HEK293 (cell line): ENCODE data around the gene ATP10A.

Experiments used
- CTCF ChIA-PET: fragments of 350-600 bp; formaldehyde crosslinking; extraction: SDS; loops from one replicate; lab custom pipeline; 2021; ENCODE audit warnings: antibody characterized with exemption; lab: Yijun Ruan, JAX
- POLR2A ChIA-PET: fragments of 300-600 bp; formaldehyde crosslinking; extraction: SDS; loops from one replicate; lab custom pipeline; 2020; ENCODE audit warnings: antibody characterized with exemption, inconsistent platforms; lab: Yijun Ruan, JAX
- H3K27ac ChIP-seq: fragments of 200-500 bp; sonication (Bioruptor generic); 2 replicates; pipeline ENCODE4 v1.5.1; 2014; ENCODE audit warnings: low read depth, low read length, control low read depth, inconsistent platforms; ENCODE audit errors: extremely low read depth
- H3K36me3 ChIP-seq, 2 experiments: fragments of 200-500 bp in 1 of 2; sonication (Bioruptor generic) in 1 of 2; 1 replicate in 1 of 2; 2 replicates in 1 of 2; pipeline ENCODE4 v1.5.1; 2014 to 2017; ENCODE audit warnings: inconsistent platforms in 2 of 2, low read length in 2 of 2; ENCODE audit not compliant: control insufficient read depth in 2 of 2, insufficient read depth in 1 of 2
- H3K4me1 ChIP-seq: fragments of 200-500 bp; sonication (Bioruptor generic); 2 replicates; pipeline ENCODE4 v1.5.1; 2014; ENCODE audit warnings: mild to moderate bottlenecking, low read length, inconsistent platforms; ENCODE audit not compliant: control insufficient read depth, insufficient read depth
- H3K4me3 ChIP-seq: 2 replicates; pipeline ENCODE4 v1.5.1; 2011; ENCODE audit warnings: low read depth, mild to moderate bottlenecking, control low read depth, low read length, moderate library complexity
- H3K9me3 ChIP-seq: fragments of 200-500 bp; sonication (Bioruptor generic); 2 replicates; pipeline ENCODE4 v1.5.1; 2014; ENCODE audit warnings: low read depth, low read length, inconsistent platforms; ENCODE audit not compliant: control insufficient read depth, insufficient read depth
- AEBP2 ChIP-seq: fragments of 450-650 bp; formaldehyde crosslinking; IDR thresholded peaks from 2 replicates; pipeline ENCODE4 v1.5.1; 2016; ENCODE audit warnings: missing biosample characterization, missing genetic modification characterization, borderline replicate concordance
- HIC1 ChIP-seq: fragments of 450-650 bp; formaldehyde crosslinking; IDR thresholded peaks from 2 replicates; pipeline ENCODE4 v1.5.1; 2016; ENCODE audit warnings: missing biosample characterization, missing genetic modification characterization
- KLF8 ChIP-seq: fragments of 450-650 bp; formaldehyde crosslinking; IDR thresholded peaks from 2 replicates; pipeline ENCODE4 v1.5.1; 2016; ENCODE audit warnings: missing biosample characterization, missing genetic modification characterization
- SP7 ChIP-seq: fragments of 450-650 bp; formaldehyde crosslinking; IDR thresholded peaks from 2 replicates; pipeline ENCODE4 v1.5.1; 2016; ENCODE audit warnings: missing biosample characterization, missing genetic modification characterization
- ZBTB48 ChIP-seq: fragments of 450-650 bp; formaldehyde crosslinking; IDR thresholded peaks from 2 replicates; pipeline ENCODE4 v1.5.1; 2016; ENCODE audit warnings: missing biosample characterization, missing genetic modification characterization
- ZFHX2 ChIP-seq: fragments of 450-650 bp; formaldehyde crosslinking; conservative IDR thresholded peaks from 2 replicates; pipeline ENCODE4 v1.5.1; 2016; ENCODE audit warnings: missing biosample characterization, missing genetic modification characterization
- ZFP37 ChIP-seq: fragments of 450-650 bp; formaldehyde crosslinking; IDR thresholded peaks from 2 replicates; pipeline ENCODE4 v1.5.1; 2016; ENCODE audit warnings: missing biosample characterization, missing genetic modification characterization
- ZNF155 ChIP-seq: fragments of 450-650 bp; formaldehyde crosslinking; IDR thresholded peaks from 2 replicates; pipeline ENCODE4 v1.5.1; 2016; ENCODE audit warnings: missing biosample characterization, missing genetic modification characterization
- ZNF157 ChIP-seq: fragments of 450-650 bp; formaldehyde crosslinking; IDR thresholded peaks from 2 replicates; pipeline ENCODE4 v1.5.1; 2016; ENCODE audit warnings: missing biosample characterization, missing genetic modification characterization
- ZNF169 ChIP-seq: fragments of 450-650 bp; formaldehyde crosslinking; IDR thresholded peaks from 2 replicates; pipeline ENCODE4 v1.5.1; 2016; ENCODE audit warnings: missing biosample characterization, missing genetic modification characterization
- ZNF341 ChIP-seq: fragments of 450-650 bp; formaldehyde crosslinking; IDR thresholded peaks from 2 replicates; pipeline ENCODE4; 2016; ENCODE audit warnings: low read depth, missing biosample characterization, missing genetic modification characterization
- ZNF354C ChIP-seq: fragments of 450-650 bp; formaldehyde crosslinking; IDR thresholded peaks from 2 replicates; pipeline ENCODE4 v1.5.1; 2016; ENCODE audit warnings: missing biosample characterization, missing genetic modification characterization, low read depth, borderline replicate concordance
- ZNF473 ChIP-seq: fragments of 450-650 bp; formaldehyde crosslinking; IDR thresholded peaks from 2 replicates; pipeline ENCODE4 v1.5.1; 2017; ENCODE audit warnings: missing biosample characterization, missing genetic modification characterization
- ZNF48 ChIP-seq: fragments of 450-650 bp; formaldehyde crosslinking; IDR thresholded peaks from 2 replicates; pipeline ENCODE4 v1.5.1; 2016; ENCODE audit warnings: missing biosample characterization, missing genetic modification characterization
- ZNF624 ChIP-seq: fragments of 450-650 bp; formaldehyde crosslinking; IDR thresholded peaks from 2 replicates; pipeline ENCODE4 v1.5.1; 2017; ENCODE audit warnings: missing biosample characterization, missing genetic modification characterization
- ZNF707 ChIP-seq: fragments of 450-650 bp; formaldehyde crosslinking; IDR thresholded peaks from 2 replicates; pipeline ENCODE4 v1.5.1; 2016; ENCODE audit warnings: missing biosample characterization, missing genetic modification characterization
- ZNF785 ChIP-seq: fragments of 450-650 bp; formaldehyde crosslinking; IDR thresholded peaks from 2 replicates; pipeline ENCODE4 v1.5.1; 2016; ENCODE audit warnings: missing biosample characterization, missing genetic modification characterization
- TF ChIP-seq, protein P1 (sequence below): fragments of 450-650 bp; formaldehyde crosslinking; IDR thresholded peaks from 2 replicates; pipeline ENCODE4 v1.5.1; 2017; ENCODE audit warnings: missing biosample characterization, missing genetic modification characterization
- TF ChIP-seq, protein P2 (sequence below): fragments of 450-650 bp; formaldehyde crosslinking; IDR thresholded peaks from 2 replicates; pipeline ENCODE4 v1.5.1; 2016; ENCODE audit warnings: missing biosample characterization, missing genetic modification characterization

Gene ATP10A

GRCh38 chr15:25787381-25787780, 75.7 kb downstream of the ATP10A start:
- ChIA-PET CTCF (no interaction called here), POLR2A (interaction anchor here (0.6 kb wide), 1 partner anchor 53 kb away, joined by 3 read pairs; no protein-coding TSS in a partner anchor)
- Histone ChIP-seq H3K4me1 (no peaks in the 10 kb centered on the region), H3K27ac (no peak overlapping the region), H3K9me3 (no peaks in the 10 kb centered on the region), H3K4me3 (no peak overlapping the region), H3K36me3 (no peaks in the 10 kb centered on the region)
- TF ChIP-seq ZBTB48 (tag by site-specific recombination) (no peak), ZNF157 (tag by site-specific recombination) (no peak), HIC1 (tag by site-specific recombination) (no peak), ZNF155 (tag by site-specific recombination) (no peak), ZFHX2 (no peak), ZFP37 (no peak), AEBP2 (tag by site-specific recombination) (no peak), ZNF341 (tag by site-specific recombination) (no peak)

- no peak overlapping the region for H3K4me3 ChIP-seq
- H3K27ac ChIP-seq = no peak overlapping the region
- no peaks in the 10 kb centered on the region for H3K9me3 ChIP-seq
- ChIA-PET POLR2A (no interaction called here), CTCF (interaction anchor here (0.7 kb wide), 1 partner anchor 43 kb away, joined by 3 read pairs; no protein-coding TSS in a partner anchor)
- H3K36me3 ChIP-seq = no peaks in the 10 kb centered on the region
- no peak for TF ChIP-seq KLF8
- no peak for TF ChIP-seq AEBP2 (tag by site-specific recombination)
- TF ChIP-seq ZNF48 (tag by site-specific recombination) = no peak
- no peak for TF ChIP-seq ZNF473 (tag by site-specific recombination)
- no peak for TF ChIP-seq ZNF354C (tag by site-specific recombination)
- no peak for TF ChIP-seq ZNF169 (tag by site-specific recombination)
- no peak for TF ChIP-seq ZNF707 (tag by site-specific recombination)
- TF ChIP-seq ZNF785 (tag by site-specific recombination) = no peak
- TF ChIP-seq, protein P1, sequence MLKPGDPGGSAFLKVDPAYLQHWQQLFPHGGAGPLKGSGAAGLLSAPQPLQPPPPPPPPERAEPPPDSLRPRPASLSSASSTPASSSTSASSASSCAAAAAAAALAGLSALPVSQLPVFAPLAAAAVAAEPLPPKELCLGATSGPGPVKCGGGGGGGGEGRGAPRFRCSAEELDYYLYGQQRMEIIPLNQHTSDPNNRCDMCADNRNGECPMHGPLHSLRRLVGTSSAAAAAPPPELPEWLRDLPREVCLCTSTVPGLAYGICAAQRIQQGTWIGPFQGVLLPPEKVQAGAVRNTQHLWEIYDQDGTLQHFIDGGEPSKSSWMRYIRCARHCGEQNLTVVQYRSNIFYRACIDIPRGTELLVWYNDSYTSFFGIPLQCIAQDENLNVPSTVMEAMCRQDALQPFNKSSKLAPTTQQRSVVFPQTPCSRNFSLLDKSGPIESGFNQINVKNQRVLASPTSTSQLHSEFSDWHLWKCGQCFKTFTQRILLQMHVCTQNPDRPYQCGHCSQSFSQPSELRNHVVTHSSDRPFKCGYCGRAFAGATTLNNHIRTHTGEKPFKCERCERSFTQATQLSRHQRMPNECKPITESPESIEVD (tag by site-specific recombination) = no peak
- TF ChIP-seq SP7 = no peak
- no peak for TF ChIP-seq ZNF624 (tag by site-specific recombination)
- TF ChIP-seq, protein P2, sequence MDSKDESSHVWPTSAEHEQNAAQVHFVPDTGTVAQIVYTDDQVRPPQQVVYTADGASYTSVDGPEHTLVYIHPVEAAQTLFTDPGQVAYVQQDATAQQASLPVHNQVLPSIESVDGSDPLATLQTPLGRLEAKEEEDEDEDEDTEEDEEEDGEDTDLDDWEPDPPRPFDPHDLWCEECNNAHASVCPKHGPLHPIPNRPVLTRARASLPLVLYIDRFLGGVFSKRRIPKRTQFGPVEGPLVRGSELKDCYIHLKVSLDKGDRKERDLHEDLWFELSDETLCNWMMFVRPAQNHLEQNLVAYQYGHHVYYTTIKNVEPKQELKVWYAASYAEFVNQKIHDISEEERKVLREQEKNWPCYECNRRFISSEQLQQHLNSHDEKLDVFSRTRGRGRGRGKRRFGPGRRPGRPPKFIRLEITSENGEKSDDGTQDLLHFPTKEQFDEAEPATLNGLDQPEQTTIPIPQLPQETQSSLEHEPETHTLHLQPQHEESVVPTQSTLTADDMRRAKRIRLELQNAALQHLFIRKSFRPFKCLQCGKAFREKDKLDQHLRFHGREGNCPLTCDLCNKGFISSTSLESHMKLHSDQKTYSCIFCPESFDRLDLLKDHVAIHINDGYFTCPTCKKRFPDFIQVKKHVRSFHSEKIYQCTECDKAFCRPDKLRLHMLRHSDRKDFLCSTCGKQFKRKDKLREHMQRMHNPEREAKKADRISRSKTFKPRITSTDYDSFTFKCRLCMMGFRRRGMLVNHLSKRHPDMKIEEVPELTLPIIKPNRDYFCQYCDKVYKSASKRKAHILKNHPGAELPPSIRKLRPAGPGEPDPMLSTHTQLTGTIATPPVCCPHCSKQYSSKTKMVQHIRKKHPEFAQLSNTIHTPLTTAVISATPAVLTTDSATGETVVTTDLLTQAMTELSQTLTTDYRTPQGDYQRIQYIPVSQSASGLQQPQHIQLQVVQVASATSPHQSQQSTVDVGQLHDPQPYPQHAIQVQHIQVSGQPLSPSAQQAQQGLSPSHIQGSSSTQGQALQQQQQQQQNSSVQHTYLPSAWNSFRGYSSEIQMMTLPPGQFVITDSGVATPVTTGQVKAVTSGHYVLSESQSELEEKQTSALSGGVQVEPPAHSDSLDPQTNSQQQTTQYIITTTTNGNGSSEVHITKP (tag by site-specific recombination) = no peak
- TF ChIP-seq ZFP37 = no peak
- no peaks in the 10 kb centered on the region for H3K4me1 ChIP-seq
Measured at GRCh38 chr15:25786040-25786439, 77.1 kb downstream of the ATP10A start.
